HG03354 (cell line): ENCODE results near the gene LMO2.
A peak's percentile ranks its signal among the peaks of the same experiment; 100 is the strongest.
"Not testable (repeated sequence)": the region's sequence is repeated elsewhere in the genome, so short reads cannot be mapped to it uniquely, and the experiment has no call there.

ENCODE experiments used
- ATAC-seq: cut with Tn5 transposase; IDR thresholded peaks from one replicate; pipeline ENCODE4 v1.9.1; 2021; ENCODE audit warnings: mild to moderate bottlenecking; ENCODE audit not compliant: unreplicated experiment, poor library complexity, severe bottlenecking

Gene LMO2

GRCh38 chr11:33867561-33867960 lies 24.3 kb downstream of the LMO2 start:
- ATAC-seq: no peak

GRCh38 chr11:33866936-33867335 lies 24.9 kb downstream of the LMO2 start:
- no peak for ATAC-seq

- no peak for ATAC-seq
These were observed 27.4 kb downstream of the LMO2 start for GRCh38 chr11:33864479-33864878.

- ATAC-seq: no peak
These were observed 28.3 kb downstream of the LMO2 start for GRCh38 chr11:33863418-33864172.

- ATAC-seq: no peak
These were observed 29.8 kb downstream of the LMO2 start for GRCh38 chr11:33861941-33862589.

GRCh38 chr11:33861386-33861785 lies 30.5 kb downstream of the LMO2 start:
- no peak for ATAC-seq

GRCh38 chr11:33860926-33861325 lies 30.9 kb downstream of the LMO2 start:
- ATAC-seq: no peak

GRCh38 chr11:33859306-33859705 lies 32.6 kb downstream of the LMO2 start:
- no peak for ATAC-seq

- peak; percentile 54 for ATAC-seq
These were observed 33.9 kb downstream of the LMO2 start for GRCh38 chr11:33857933-33858371.

GRCh38 chr11:33855500-33855899 lies 36.4 kb downstream of the LMO2 start:
- no peak for ATAC-seq

- no peak for ATAC-seq
These were observed 43.0 kb downstream of the LMO2 start for GRCh38 chr11:33848717-33849390.

GRCh38 chr11:33847251-33847650 lies 44.6 kb downstream of the LMO2 start:
- no peak for ATAC-seq

- ATAC-seq: no peak
These were observed 47.6 kb downstream of the LMO2 start for GRCh38 chr11:33844236-33844635.

GRCh38 chr11:33843018-33843417 lies 48.9 kb downstream of the LMO2 start:
- ATAC-seq: no peak

GRCh38 chr11:33842236-33842915 lies 49.5 kb downstream of the LMO2 start:
- ATAC-seq: no peak

GRCh38 chr11:33838234-33838633 lies 53.6 kb downstream of the LMO2 start:
- not testable (repeated sequence) for ATAC-seq

- not testable (repeated sequence) for ATAC-seq
These were observed 54.5 kb downstream of the LMO2 start for GRCh38 chr11:33837334-33837733.

GRCh38 chr11:33835143-33835878 lies 56.6 kb downstream of the LMO2 start:
- ATAC-seq: no peak

GRCh38 chr11:33832676-33833075 lies 59.2 kb downstream of the LMO2 start:
- no peak for ATAC-seq
